GM19351 (cell line): Measurements from ENCODE around the gene DEDD.

Experiments used
- ATAC-seq: cut with Tn5 transposase; IDR thresholded peaks from one replicate; pipeline ENCODE4 v1.9.1; 2021; ENCODE audit warnings: mild to moderate bottlenecking, moderate library complexity; ENCODE audit not compliant: unreplicated experiment

Gene DEDD

GRCh38 chr1:161132410-161133219 lies at the start of gene DEDD:
Gene DEDD, minus strand, starts transcription at chr1:161132667. Its CDS starts 8,205 bp downstream, at chr1:161124462.
- ATAC-seq = peak; percentile 92

- peak; percentile 45 for ATAC-seq
Measured at GRCh38 chr1:161182214-161182613, 49.7 kb upstream of the DEDD start.

GRCh38 chr1:161180639-161181038 lies 48.2 kb upstream of the DEDD start:
- ATAC-seq = no peak

GRCh38 chr1:161179698-161180097 lies 47.2 kb upstream of the DEDD start:
- ATAC-seq = no peak

- ATAC-seq = no peak
Measured at GRCh38 chr1:161177936-161178244, 45.4 kb upstream of the DEDD start.

- peak; percentile 85 for ATAC-seq
Measured at GRCh38 chr1:161177112-161177935, 44.9 kb upstream of the DEDD start, which contains the start of gene B4GALT3. Gene B4GALT3, minus strand, starts transcription at chr1:161177507. Its CDS starts 1,447 bp downstream, at chr1:161176060.

GRCh38 chr1:161176468-161177111 lies 44.1 kb upstream of the DEDD start:
- no peak for ATAC-seq

- ATAC-seq = peak; percentile 32
Measured at GRCh38 chr1:161175771-161176453, 43.4 kb upstream of the DEDD start.

- ATAC-seq = no peak
Measured at GRCh38 chr1:161174911-161175310, 42.4 kb upstream of the DEDD start.

GRCh38 chr1:161173711-161174110 lies 41.2 kb upstream of the DEDD start:
- ATAC-seq = no peak

- no peak for ATAC-seq
Measured at GRCh38 chr1:161172776-161173376, 40.4 kb upstream of the DEDD start.

- ATAC-seq = no peak
Measured at GRCh38 chr1:161172349-161172748, 39.9 kb upstream of the DEDD start.

- ATAC-seq = no peak
Measured at GRCh38 chr1:161171696-161172095, 39.2 kb upstream of the DEDD start.

GRCh38 chr1:161171191-161171590 lies 38.7 kb upstream of the DEDD start:
- no peak for ATAC-seq

GRCh38 chr1:161168906-161169305 lies 36.4 kb upstream of the DEDD start:
- ATAC-seq = no peak

GRCh38 chr1:161166669-161167548 lies 34.4 kb upstream of the DEDD start:
- ATAC-seq = no peak

- peak; percentile 92 for ATAC-seq
Measured at GRCh38 chr1:161165742-161166668, 33.5 kb upstream of the DEDD start, which contains the start of gene PPOX. Gene PPOX, plus strand, starts transcription at chr1:161166426. Its CDS starts 422 bp downstream, at chr1:161166848.

GRCh38 chr1:161164901-161165610 lies 32.6 kb upstream of the DEDD start:
- ATAC-seq = no peak
